HG02610 (cell line): ENCODE measurements around the gene AMOT.

ENCODE experiments used
- ATAC-seq: cut with Tn5 transposase; IDR thresholded peaks from one replicate; pipeline ENCODE4 v1.9.1; 2021; ENCODE audit warnings: mild to moderate bottlenecking, moderate library complexity; ENCODE audit not compliant: unreplicated experiment

AMOT gene

GRCh38 chrX:112746812-112747595 is 93.6 kb downstream of the AMOT start:
- peak; percentile 67 for ATAC-seq

- ATAC-seq = peak; percentile 88
Observed at GRCh38 chrX:112738347-112739033, 102.1 kb downstream of the AMOT start.

DNA sequence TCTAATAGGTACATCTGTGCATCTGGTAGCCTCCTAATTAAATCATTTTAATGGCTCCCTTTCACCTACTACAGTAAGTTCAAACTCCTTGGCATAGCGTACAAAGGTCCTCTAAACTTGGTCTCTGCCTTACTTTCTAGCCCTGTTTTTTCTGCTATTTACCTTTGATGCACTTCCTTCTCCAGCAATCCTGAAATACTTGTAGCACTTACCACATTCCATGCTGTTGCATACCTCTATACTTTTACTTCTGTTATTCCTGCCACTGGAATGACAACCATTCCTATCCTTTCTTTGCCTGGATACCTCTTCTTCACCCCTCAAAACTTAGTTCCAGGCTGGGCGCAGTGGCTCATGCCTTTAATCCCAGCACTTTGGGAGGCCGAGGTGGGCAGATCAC is 104.3 kb downstream of the AMOT start:
- ATAC-seq = no peak

- no peak for ATAC-seq
Observed at GRCh38 chrX:112735147-112735546, 105.5 kb downstream of the AMOT start.

DNA sequence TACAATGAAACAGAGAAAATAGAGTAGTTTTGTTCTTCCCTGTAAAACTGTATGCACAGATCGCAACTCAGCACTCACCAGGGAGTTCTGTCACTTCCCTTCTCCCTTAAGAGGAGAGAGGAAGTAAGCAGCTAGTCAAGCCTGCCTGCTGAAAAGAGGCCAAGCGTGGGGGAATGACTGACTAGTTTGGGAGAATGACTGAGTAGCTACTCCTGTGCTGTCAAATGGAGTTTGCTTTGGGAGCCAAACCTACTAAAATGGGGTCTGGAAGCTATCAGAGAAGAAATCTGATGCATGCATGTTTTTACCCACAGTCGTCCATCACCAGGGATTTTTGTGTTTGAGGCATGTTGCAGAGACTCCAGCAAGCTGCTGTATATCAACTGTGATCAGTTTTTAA is 106.3 kb downstream of the AMOT start:
- peak; percentile 49 for ATAC-seq

GRCh38 chrX:112731793-112732192 is 108.8 kb downstream of the AMOT start:
- no peak for ATAC-seq
